ENCODE measurements around the gene TADA2A.

DNA sequence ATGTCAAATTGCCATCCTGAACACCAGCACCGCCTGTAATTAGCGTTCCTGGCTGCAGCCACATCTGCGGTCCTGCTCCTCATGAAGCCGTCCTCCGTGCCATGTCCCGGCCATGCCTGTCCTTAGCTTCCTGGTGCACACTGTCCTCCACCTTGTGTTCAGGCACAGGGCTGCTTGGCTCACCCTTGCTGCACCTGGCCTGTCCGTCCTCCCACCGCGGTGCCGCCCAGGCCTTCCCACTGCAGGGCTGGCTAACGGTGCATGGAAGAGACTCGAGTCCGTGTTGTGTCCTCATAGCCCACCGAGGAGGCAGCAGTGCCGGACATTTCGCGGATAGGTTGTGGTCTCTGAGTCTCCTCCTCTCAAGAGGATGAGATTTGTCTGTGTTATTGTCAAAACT lies 103.4 kb downstream of the TADA2A start:
- TF ChIP-seq, protein P1, sequence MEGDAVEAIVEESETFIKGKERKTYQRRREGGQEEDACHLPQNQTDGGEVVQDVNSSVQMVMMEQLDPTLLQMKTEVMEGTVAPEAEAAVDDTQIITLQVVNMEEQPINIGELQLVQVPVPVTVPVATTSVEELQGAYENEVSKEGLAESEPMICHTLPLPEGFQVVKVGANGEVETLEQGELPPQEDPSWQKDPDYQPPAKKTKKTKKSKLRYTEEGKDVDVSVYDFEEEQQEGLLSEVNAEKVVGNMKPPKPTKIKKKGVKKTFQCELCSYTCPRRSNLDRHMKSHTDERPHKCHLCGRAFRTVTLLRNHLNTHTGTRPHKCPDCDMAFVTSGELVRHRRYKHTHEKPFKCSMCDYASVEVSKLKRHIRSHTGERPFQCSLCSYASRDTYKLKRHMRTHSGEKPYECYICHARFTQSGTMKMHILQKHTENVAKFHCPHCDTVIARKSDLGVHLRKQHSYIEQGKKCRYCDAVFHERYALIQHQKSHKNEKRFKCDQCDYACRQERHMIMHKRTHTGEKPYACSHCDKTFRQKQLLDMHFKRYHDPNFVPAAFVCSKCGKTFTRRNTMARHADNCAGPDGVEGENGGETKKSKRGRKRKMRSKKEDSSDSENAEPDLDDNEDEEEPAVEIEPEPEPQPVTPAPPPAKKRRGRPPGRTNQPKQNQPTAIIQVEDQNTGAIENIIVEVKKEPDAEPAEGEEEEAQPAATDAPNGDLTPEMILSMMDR (IDR thresholded peaks at IDR 0.05): no peak
- no peak for TF ChIP-seq POLR2A (IDR thresholded peaks at IDR 0.05)
